Omental fat pad (tissue), 4 donors: ENCODE measurements around the gene HABP2. TPM values are rescaled to one million over a fixed set of nuclear protein-coding genes. Genes with fewer than 3 reads are reported as not detected.

ENCODE experiments used
- ATAC-seq: fragments of 150-250 bp; one replicate; pipeline ENCODE4 v1.9.1; 2016; ENCODE audit warnings: mild to moderate bottlenecking, moderate library complexity; ENCODE audit not compliant: low FRiP score
- DNase-seq: peaks from one replicate; pipeline ENCODE4 v3.0.0-alpha.2; 2019; ENCODE audit warnings: low spot score
- CTCF ChIP-seq, 3 donors: fragments of 450-650 bp; IDR thresholded peaks; one replicate each; pipeline ENCODE4 v1.5.1; 2016 to 2017; ENCODE audit warnings: antibody characterized with exemption in 3 of 3, mild to moderate bottlenecking in 3 of 3, moderate library complexity in 2 of 3
- total RNA-seq, 4 donors: library from RNA; depleted of rRNA; stranded (reverse); fragments of >200 nt; gene quantifications; one replicate each; pipeline ENCODE4 v1.1.0, GENCODE V29; 2016

The HABP2 gene
- not detected for total RNA-seq

GRCh38 chr10:113552701-113553100, at the start of gene HABP2:
TSS of gene HABP2 (plus strand) at chr10:113553053. CDS start at chr10:113553122, 69 bp downstream.
- no peak for TF ChIP-seq CTCF (IDR thresholded peaks at IDR 0.05)
- ATAC-seq = no peak

GRCh38 chr10:113503930-113504329, 48.9 kb upstream of the HABP2 start:
- ATAC-seq (no peak), DNase-seq (no peak)
- no peak for TF ChIP-seq CTCF (IDR thresholded peaks at IDR 0.05)

More at GRCh38 chr10:113552701-113553100, at the start of gene HABP2:
- no peak for DNase-seq

- TF ChIP-seq CTCF (IDR thresholded peaks at IDR 0.05) = no peak
- ATAC-seq (no peak), DNase-seq (no peak)
Measured at GRCh38 chr10:113504423-113504822, 48.4 kb upstream of the HABP2 start.

- no peak for TF ChIP-seq CTCF (IDR thresholded peaks at IDR 0.05)
- ATAC-seq (no peak), DNase-seq (no peak)
Measured at GRCh38 chr10:113506476-113506875, 46.4 kb upstream of the HABP2 start.

- TF ChIP-seq CTCF (IDR thresholded peaks at IDR 0.05) = no peak
- ATAC-seq = no peak
Measured at GRCh38 chr10:113511419-113511818, 41.4 kb upstream of the HABP2 start.

GRCh38 chr10:113515161-113515560, 37.7 kb upstream of the HABP2 start:
- no peak for TF ChIP-seq CTCF (IDR thresholded peaks at IDR 0.05)
- ATAC-seq (no peak), DNase-seq (no peak)

More at GRCh38 chr10:113511419-113511818, 41.4 kb upstream of the HABP2 start:
- DNase-seq = no peak

GRCh38 chr10:113515601-113516000, 37.3 kb upstream of the HABP2 start:
- no peak for DNase-seq
- no peak for ATAC-seq
- TF ChIP-seq CTCF (IDR thresholded peaks at IDR 0.05) = no peak
